Skeletal muscle tissue (tissue), 4 donors: Measurements from ENCODE around the gene TDRD7. TPM values are rescaled to one million over a fixed set of nuclear protein-coding genes. Genes with fewer than 3 reads are reported as not detected.

Experiments used
- H3K27ac ChIP-seq: one replicate; pipeline ENCODE4 v1.7.0; 2013; ENCODE audit warnings: mild to moderate bottlenecking, low read depth, low read length, inconsistent platforms
- H3K27me3 ChIP-seq, 3 donors: one replicate each; pipeline ENCODE4 v1.7.0; 2013; ENCODE audit warnings: low read length in 3 of 3; ENCODE audit not compliant: control insufficient read depth in 3 of 3, insufficient read depth in 3 of 3
- H3K36me3 ChIP-seq, 3 donors: one replicate each; pipeline ENCODE4 v1.7.0; 2013; ENCODE audit warnings: low read length in 3 of 3; ENCODE audit not compliant: control insufficient read depth in 3 of 3, insufficient read depth in 3 of 3
- H3K4me1 ChIP-seq, 3 donors: one replicate each; pipeline ENCODE4 v1.7.0; 2013; ENCODE audit warnings: low read length in 3 of 3, mild to moderate bottlenecking in 3 of 3; ENCODE audit not compliant: control insufficient read depth in 3 of 3, insufficient read depth in 3 of 3
- H3K4me3 ChIP-seq, 3 donors: one replicate each; pipeline ENCODE4 v1.7.0; 2013; ENCODE audit warnings: low read length in 3 of 3
- H3K9ac ChIP-seq, 3 donors: one replicate each; pipeline ENCODE4 v1.7.0; 2013; ENCODE audit warnings: low read length in 3 of 3, mild to moderate bottlenecking in 3 of 3, moderate library complexity in 2 of 3, low read depth in 1 of 3
- H3K9me3 ChIP-seq, 3 donors: one replicate each; pipeline ENCODE4 v1.7.0; 2013; ENCODE audit warnings: low read length in 3 of 3; ENCODE audit not compliant: control insufficient read depth in 3 of 3
- total RNA-seq: library from RNA; depleted of rRNA; stranded (reverse); fragments of >200 nt; gene quantifications from one replicate; pipeline ENCODE4 v1.2.3, GENCODE V29; 2014
- donor health status: Osteomylitis.

The TDRD7 gene
- total RNA-seq, 1 donor from 2014 or later, result 5.2 TPM

DNA sequence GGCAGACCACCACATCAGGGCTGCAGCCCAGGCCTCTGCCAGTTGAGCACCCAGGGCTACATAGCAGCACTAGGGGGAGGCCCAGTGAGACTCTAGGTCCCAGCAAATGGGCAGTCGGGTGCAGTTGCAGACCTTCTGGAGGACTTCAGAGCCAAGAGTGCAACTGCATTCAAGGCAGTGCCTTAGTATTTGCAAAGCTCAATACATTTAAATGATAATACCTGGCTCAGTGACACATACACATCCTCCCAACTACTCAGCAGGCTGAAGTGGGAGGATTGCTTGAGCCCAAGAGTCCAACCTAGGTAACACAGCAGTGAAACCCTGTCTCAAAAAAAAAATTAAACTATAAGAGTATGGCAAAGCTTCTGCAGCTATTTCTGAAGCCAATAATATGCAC is 51.0 kb downstream of the TDRD7 start:
- Histone ChIP-seq H3K27ac (no peak overlapping the region), H3K4me1 (no peaks in the 10 kb centered on the region), H3K9ac (no peak overlapping the region), H3K4me3 (no peak overlapping the region), H3K36me3 (peaks cover 0 to 8% (median 3%) of the 10 kb centered on the region in 3 donors), H3K27me3 (no peaks in the 10 kb centered on the region), H3K9me3 (no peaks in the 10 kb centered on the region)

DNA sequence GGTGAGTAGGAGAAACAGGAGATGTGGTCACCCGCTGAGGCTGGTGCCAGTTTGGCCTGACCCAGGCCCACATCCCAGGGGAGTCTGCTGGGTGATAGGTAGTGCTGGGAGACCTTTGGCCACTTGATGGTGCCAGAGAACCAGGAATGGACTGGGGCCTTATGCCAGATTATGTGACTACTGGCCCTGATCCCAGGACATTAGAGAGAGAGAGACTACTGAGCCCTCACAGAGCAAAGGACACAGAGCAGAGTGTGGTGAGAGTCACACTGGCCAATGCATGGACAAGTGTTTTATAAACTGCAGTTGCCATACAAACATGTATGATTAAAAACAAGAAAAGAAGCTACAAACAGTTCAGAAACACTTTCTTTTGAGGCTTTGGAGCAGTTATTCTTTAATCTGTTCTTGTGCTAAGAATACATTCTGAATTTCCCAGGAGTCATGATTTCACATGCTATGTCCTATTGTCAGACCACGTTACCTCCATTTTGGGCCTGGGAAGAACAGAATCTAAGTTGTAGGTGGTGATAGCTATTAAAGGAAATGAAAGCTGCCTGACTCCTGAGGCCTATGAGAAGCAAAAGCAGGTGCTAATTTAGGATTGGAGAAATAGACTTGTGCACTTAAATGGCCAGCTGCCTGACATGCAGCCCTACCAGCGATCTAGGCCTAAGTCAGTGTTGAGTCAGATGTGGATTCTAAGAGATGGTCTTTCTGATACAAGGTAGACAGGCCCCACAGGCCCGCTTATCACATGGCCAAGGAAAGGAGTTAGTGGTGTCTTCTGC is 57.0 kb downstream of the TDRD7 start:
- peaks cover 15 to 24% (median 15%) of the 10 kb centered on the region in 3 donors for H3K4me1 ChIP-seq
- peak overlapping the region; percentile 9 to 60 (median 33) for H3K9ac ChIP-seq
- H3K36me3 ChIP-seq, result peaks cover 0 to 10% (median 3%) of the 10 kb centered on the region in 3 donors
- H3K9me3 ChIP-seq, result no peaks in the 10 kb centered on the region
- H3K4me3 ChIP-seq, result no peak overlapping the region
- H3K27me3 ChIP-seq, result no peaks in the 10 kb centered on the region
- peak overlapping the region; percentile 38 for H3K27ac ChIP-seq

DNA sequence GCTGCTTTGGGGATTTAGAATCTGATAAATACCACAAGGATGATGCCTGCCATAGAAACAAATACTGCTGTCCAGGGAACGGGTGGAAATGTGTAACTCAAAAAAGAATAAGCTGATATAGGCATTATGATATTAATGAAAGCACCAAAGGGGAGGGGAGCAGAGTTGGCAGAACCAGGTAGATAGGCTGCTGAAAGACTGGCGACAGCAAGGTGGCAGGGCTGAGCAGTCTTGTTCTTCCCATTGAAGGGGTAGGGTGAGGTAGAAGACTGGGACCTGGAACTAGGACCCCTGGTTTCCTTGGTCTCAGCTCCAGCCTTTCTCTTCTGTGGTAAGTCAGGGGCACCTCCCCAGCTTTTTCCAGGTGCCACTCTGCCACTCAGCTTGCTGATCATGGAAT is 58.2 kb downstream of the TDRD7 start:
- Histone ChIP-seq H3K9me3 (no peaks in the 10 kb centered on the region), H3K4me1 (peaks cover 15 to 31% (median 21%) of the 10 kb centered on the region in 3 donors), H3K9ac (no peak overlapping the region), H3K27me3 (no peaks in the 10 kb centered on the region), H3K36me3 (peaks cover 0 to 10% (median 3%) of the 10 kb centered on the region in 3 donors), H3K4me3 (no peak overlapping the region), H3K27ac (peak overlapping the region; percentile 38)

GRCh38 chr9:97473717-97474116 is 61.8 kb downstream of the TDRD7 start:
- H3K27ac ChIP-seq, result peak overlapping the region; percentile 73
- no peaks in the 10 kb centered on the region for H3K9me3 ChIP-seq
- H3K9ac ChIP-seq, result peak overlapping the region; percentile 0 to 13 (median 9)
- H3K27me3 ChIP-seq, result no peaks in the 10 kb centered on the region
- no peak overlapping the region for H3K4me3 ChIP-seq
- peaks cover 12 to 26% (median 16%) of the 10 kb centered on the region in 3 donors for H3K4me1 ChIP-seq
- H3K36me3 ChIP-seq, result peaks cover 0 to 8% (median 0%) of the 10 kb centered on the region in 3 donors

DNA sequence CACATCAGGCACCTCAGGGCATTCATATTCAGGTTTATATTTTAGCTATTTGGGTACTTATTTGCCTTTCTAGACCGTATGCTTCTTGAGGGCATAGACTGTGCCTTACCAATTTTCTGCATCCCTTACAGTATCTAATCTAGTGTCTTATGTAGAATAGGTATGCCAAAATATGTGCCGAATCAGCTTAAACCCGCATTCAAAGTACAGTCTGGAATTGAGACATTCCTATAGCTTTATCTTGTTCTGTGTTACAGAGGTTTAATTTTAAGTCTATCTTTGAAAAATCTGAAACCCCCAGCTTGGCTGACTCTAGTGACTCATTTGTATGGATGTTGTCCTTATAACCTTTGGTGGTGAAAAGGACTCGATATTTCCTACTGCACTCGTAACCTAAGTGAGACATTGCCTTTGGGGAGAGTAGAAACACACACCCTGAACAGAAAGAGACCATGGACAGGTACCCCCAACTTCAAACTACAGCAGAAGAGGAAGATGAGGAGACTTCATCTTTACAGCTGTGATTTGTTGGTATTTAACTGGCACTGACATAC is 62.6 kb downstream of the TDRD7 start:
- Histone ChIP-seq H3K27ac (peak overlapping the region; percentile 73), H3K9me3 (no peaks in the 10 kb centered on the region), H3K9ac (peak overlapping the region in 2 of 3 donors; percentile 0 to 9), H3K4me3 (no peak overlapping the region), H3K4me1 (peaks cover 5 to 19% (median 9%) of the 10 kb centered on the region in 3 donors), H3K27me3 (no peaks in the 10 kb centered on the region), H3K36me3 (peaks cover 0 to 8% (median 0%) of the 10 kb centered on the region in 3 donors)

DNA sequence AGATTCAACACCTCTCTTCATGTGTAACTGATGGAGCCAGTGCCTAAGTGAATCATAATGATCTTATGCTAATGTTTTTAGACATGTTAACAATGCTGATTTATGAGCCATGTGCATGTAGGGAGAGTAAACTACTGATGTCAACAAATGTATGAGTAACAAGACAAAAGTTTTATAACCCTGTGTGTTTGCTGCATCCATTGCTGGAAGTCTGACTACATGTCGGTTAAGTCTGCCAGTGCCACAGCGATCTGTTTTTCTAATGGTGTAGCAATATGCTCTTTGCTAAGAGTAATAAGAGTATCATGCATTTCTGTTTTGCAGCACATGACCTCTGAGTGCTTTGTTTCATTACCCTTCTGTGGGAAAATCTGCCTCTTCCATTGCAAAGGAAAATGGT is 63.2 kb downstream of the TDRD7 start:
- H3K9me3 ChIP-seq, result no peaks in the 10 kb centered on the region
- no peak overlapping the region for H3K9ac ChIP-seq
- H3K4me3 ChIP-seq, result no peak overlapping the region
- H3K27me3 ChIP-seq, result no peaks in the 10 kb centered on the region
- peaks cover 0 to 8% (median 0%) of the 10 kb centered on the region in 3 donors for H3K36me3 ChIP-seq
- no peak overlapping the region for H3K27ac ChIP-seq
- peaks cover 4 to 15% (median 9%) of the 10 kb centered on the region in 3 donors for H3K4me1 ChIP-seq

- H3K27ac ChIP-seq, result no peak overlapping the region
- no peaks in the 10 kb centered on the region for H3K9me3 ChIP-seq
- peaks cover 3 to 10% (median 5%) of the 10 kb centered on the region in 3 donors for H3K36me3 ChIP-seq
- no peak overlapping the region for H3K4me3 ChIP-seq
- no peaks in the 10 kb centered on the region for H3K27me3 ChIP-seq
- H3K9ac ChIP-seq, result no peak overlapping the region
- H3K4me1 ChIP-seq, result peaks cover 2 to 11% (median 7%) of the 10 kb centered on the region in 3 donors
Observed at GRCh38 chr9:97478301-97478981, 66.5 kb downstream of the TDRD7 start.

DNA sequence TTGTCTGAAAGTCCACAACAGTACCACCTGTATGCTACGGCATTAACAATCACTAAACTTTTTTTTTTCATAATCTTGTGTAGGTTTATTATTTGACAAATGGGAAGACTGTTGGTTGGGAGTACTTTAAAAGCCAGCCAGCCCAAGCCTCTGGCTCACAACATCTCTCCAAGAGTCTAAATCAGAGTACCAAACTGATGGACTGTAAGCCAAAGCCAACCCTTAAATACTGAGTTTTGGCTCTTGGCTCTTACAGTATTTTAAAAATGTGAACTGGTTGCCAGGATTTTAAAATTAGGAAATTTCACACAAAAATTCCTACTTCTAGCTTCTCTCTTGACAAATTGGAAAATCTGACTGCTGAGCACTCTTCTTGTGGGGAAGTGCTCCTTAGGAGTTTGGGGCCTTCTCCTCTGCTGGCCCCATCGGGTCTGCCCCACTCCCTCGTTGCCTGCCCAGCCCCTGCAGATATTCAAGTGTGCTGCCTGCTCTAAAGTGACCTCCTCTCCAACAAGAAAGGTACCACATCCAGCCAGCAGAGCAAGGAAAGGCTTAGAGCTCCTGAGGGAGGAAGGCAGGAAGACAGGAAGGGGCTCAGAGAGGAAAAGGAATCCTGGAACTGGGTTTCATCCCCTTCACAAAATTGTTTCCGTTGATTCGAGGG is 67.7 kb downstream of the TDRD7 start:
- peaks cover 3 to 7% (median 5%) of the 10 kb centered on the region in 3 donors for H3K36me3 ChIP-seq
- H3K9me3 ChIP-seq, result no peaks in the 10 kb centered on the region
- H3K27me3 ChIP-seq, result no peaks in the 10 kb centered on the region
- no peak overlapping the region for H3K4me3 ChIP-seq
- no peaks in the 10 kb centered on the region for H3K4me1 ChIP-seq
- no peak overlapping the region for H3K27ac ChIP-seq
- H3K9ac ChIP-seq, result no peak overlapping the region

- Histone ChIP-seq H3K4me3 (no peak overlapping the region), H3K27me3 (no peaks in the 10 kb centered on the region), H3K27ac (no peak overlapping the region), H3K36me3 (peaks cover 3 to 7% (median 5%) of the 10 kb centered on the region in 3 donors), H3K9me3 (no peaks in the 10 kb centered on the region), H3K4me1 (no peaks in the 10 kb centered on the region), H3K9ac (no peak overlapping the region)
Observed at GRCh38 chr9:97480174-97480573, 68.3 kb downstream of the TDRD7 start.
